ENCODE measurements around the gene ZNF469. TPM values are rescaled to one million over a fixed set of nuclear protein-coding genes. Genes with fewer than 3 reads are reported as not detected.

The ZNF469 gene
- total RNA-seq, 3 donors from 2014 or later: 0.80 to 1.5 (median 0.98) TPM

- intact Hi-C loops (cut with DNase I; ENCODE audit: low total_unique reads): no loop called here
- no peak for TF ChIP-seq POLR2A (IDR thresholded peaks at IDR 0.05)
- TF ChIP-seq CTCF (IDR thresholded peaks at IDR 0.05): no peak
- no peak for TF ChIP-seq POLR2AphosphoS5 (IDR thresholded peaks at IDR 0.05)
- Histone ChIP-seq H3K36me3 (no peaks in the 10 kb centered on the region), H3K9me3 (no peaks in the 10 kb centered on the region), H3K4me3 (no peak overlapping the region), H3K27ac (no peak overlapping the region), H3K4me1 (peaks cover 3 to 10% of the 10 kb centered on the region in 2 donors), H3K27me3 (no peaks in the 10 kb centered on the region)
- no peak for DNase-seq (ENCODE audit: low spot score in 2 of 2)
These were observed 7.5 kb downstream of the ZNF469 start for GRCh38 chr16:88390265-88390664.

- Histone ChIP-seq H3K27me3 (no peaks in the 10 kb centered on the region), H3K4me3 (no peak overlapping the region), H3K4me1 (peaks cover 3 to 10% of the 10 kb centered on the region in 2 donors), H3K9me3 (no peaks in the 10 kb centered on the region), H3K27ac (no peak overlapping the region), H3K36me3 (no peaks in the 10 kb centered on the region)
- intact Hi-C loops (cut with DNase I; ENCODE audit: low total_unique reads): no loop called here
- no peak for DNase-seq (ENCODE audit: low spot score in 2 of 2)
- TF ChIP-seq POLR2A (IDR thresholded peaks at IDR 0.05): no peak
- TF ChIP-seq CTCF (IDR thresholded peaks at IDR 0.05): no peak
- no peak for TF ChIP-seq POLR2AphosphoS5 (IDR thresholded peaks at IDR 0.05)
These were observed 8.0 kb downstream of the ZNF469 start for GRCh38 chr16:88390735-88391134.

GRCh38 chr16:88391144-88391850 is 8.5 kb downstream of the ZNF469 start:
- H3K4me3 ChIP-seq: no peak overlapping the region
- no peak for DNase-seq (ENCODE audit: low spot score in 2 of 2)
- TF ChIP-seq POLR2A (IDR thresholded peaks at IDR 0.05) (no peak), CTCF (IDR thresholded peaks at IDR 0.05) (no peak), POLR2AphosphoS5 (IDR thresholded peaks at IDR 0.05) (no peak)
- no peaks in the 10 kb centered on the region for H3K27me3 ChIP-seq
- no peaks in the 10 kb centered on the region for H3K36me3 ChIP-seq
- H3K27ac ChIP-seq: no peak overlapping the region
- H3K9me3 ChIP-seq: no peaks in the 10 kb centered on the region
- H3K4me1 ChIP-seq: peaks cover 3 to 10% of the 10 kb centered on the region in 2 donors
- intact Hi-C loops (cut with DNase I; ENCODE audit: low total_unique reads): no loop called here

- no peak overlapping the region for H3K4me3 ChIP-seq
- no peak for DNase-seq (ENCODE audit: low spot score in 2 of 2)
- H3K36me3 ChIP-seq: no peaks in the 10 kb centered on the region
- no peaks in the 10 kb centered on the region for H3K9me3 ChIP-seq
- TF ChIP-seq CTCF (IDR thresholded peaks at IDR 0.05) (no peak), POLR2A (IDR thresholded peaks at IDR 0.05) (no peak), POLR2AphosphoS5 (IDR thresholded peaks at IDR 0.05) (no peak)
- intact Hi-C loops (cut with DNase I; ENCODE audit: low total_unique reads): no loop called here
- H3K27ac ChIP-seq: no peak overlapping the region
- H3K27me3 ChIP-seq: no peaks in the 10 kb centered on the region
- H3K4me1 ChIP-seq: peaks cover 3 to 9% of the 10 kb centered on the region in 2 donors
These were observed 9.4 kb downstream of the ZNF469 start for GRCh38 chr16:88392111-88392510.

DNA sequence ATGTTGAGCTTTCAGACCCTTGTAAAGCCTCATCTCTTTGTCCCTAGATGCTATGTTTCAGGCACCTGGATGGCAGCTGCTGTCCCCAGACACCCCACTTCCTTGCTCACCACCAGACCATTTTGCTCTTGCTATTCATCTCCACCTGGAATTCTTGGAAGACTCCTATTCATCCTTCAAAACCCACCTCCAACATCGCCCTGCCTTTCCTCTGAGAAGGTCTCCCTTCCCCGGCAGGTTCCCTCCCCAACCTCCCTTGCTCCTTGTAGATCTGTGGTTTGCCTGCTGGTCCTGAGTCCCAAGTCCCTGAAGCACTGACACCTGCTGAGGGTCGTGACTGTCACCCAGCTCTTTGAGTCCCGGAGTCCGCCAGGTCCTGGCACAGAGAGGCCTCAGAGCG is 9.9 kb downstream of the ZNF469 start:
- intact Hi-C loops (cut with DNase I; ENCODE audit: low total_unique reads): no loop called here
- Histone ChIP-seq H3K27ac (no peak overlapping the region), H3K4me1 (peaks cover 3 to 4% of the 10 kb centered on the region in 2 donors), H3K4me3 (no peak overlapping the region), H3K9me3 (no peaks in the 10 kb centered on the region), H3K27me3 (no peaks in the 10 kb centered on the region), H3K36me3 (no peaks in the 10 kb centered on the region)
- no peak for TF ChIP-seq POLR2A (IDR thresholded peaks at IDR 0.05)
- no peak for TF ChIP-seq CTCF (IDR thresholded peaks at IDR 0.05)
- no peak for DNase-seq (ENCODE audit: low spot score in 2 of 2)
